Gastrocnemius medialis (tissue), 4 donors: ENCODE measurements around the gene PCGF6. TPM values are rescaled to one million over a fixed set of nuclear protein-coding genes. Genes with fewer than 3 reads are reported as not detected.

Source experiments
- ATAC-seq, 2 donors: fragments of 150-250 bp; one replicate each; pipeline ENCODE4 v1.9.1; 2016
- DNase-seq, 2 donors: peaks; one replicate each; pipeline ENCODE4 v3.0.0-alpha.2; 2019
- H3K27ac ChIP-seq, 4 donors: fragments of 200-600 bp; sonication (generic); 1 replicate in 1 of 4; 2 replicates in 3 of 4; pipeline ENCODE4 v1.5.1; 2016 to 2018; ENCODE audit warnings: mild to moderate bottlenecking in 2 of 4, moderate library complexity in 1 of 4
- H3K27me3 ChIP-seq, 3 donors: fragments of 200-600 bp; sonication (generic) in 2 of 3; 1 replicate in 1 of 3; 2 replicates in 2 of 3; pipeline versions ENCODE4 v1.5.1 to v1.6.0; 2016 to 2019; ENCODE audit warnings: mild to moderate bottlenecking in 1 of 3, moderate library complexity in 1 of 3
- H3K36me3 ChIP-seq, 2 donors: fragments of 200-600 bp; sonication (generic) in 1 of 2; one replicate each; pipeline ENCODE4 v1.5.1; 2017 to 2018
- H3K4me1 ChIP-seq, 2 donors: fragments of 200-600 bp; sonication (generic) in 1 of 2; one replicate each; pipeline ENCODE4 v1.5.1; 2016 to 2017; ENCODE audit warnings: mild to moderate bottlenecking in 2 of 2
- H3K4me3 ChIP-seq, 4 donors: fragments of 200-600 bp; sonication (generic) in 3 of 4; 1 replicate in 1 of 4; 2 replicates in 3 of 4; pipeline ENCODE4 v1.5.1; 2016 to 2019; ENCODE audit warnings: mild to moderate bottlenecking in 2 of 4
- H3K9me3 ChIP-seq, 3 donors: fragments of 200-600 bp; sonication (generic) in 2 of 3; 1 replicate in 1 of 3; 2 replicates in 2 of 3; pipeline ENCODE4 v1.5.1; 2016 to 2019
- CTCF ChIP-seq, 5 experiments: fragments of 450-650 bp in 3 of 5; fragments of 200-600 bp in 2 of 5; sonication (generic) in 2 of 5; IDR thresholded peaks in 4 of 5; conservative IDR thresholded peaks in 1 of 5; 1 replicate in 4 of 5; 2 replicates in 1 of 5; pipeline ENCODE4 v1.5.1; 2016 to 2019; ENCODE audit warnings: antibody characterized with exemption in 5 of 5, mild to moderate bottlenecking in 3 of 5, moderate library complexity in 3 of 5
- POLR2A ChIP-seq, 2 donors: fragments of 450-650 bp; IDR thresholded peaks; one replicate each; pipeline ENCODE4 v1.6.1; 2017; ENCODE audit warnings: antibody characterized with exemption in 2 of 2, mild to moderate bottlenecking in 2 of 2, moderate library complexity in 2 of 2
- in situ Hi-C, 4 donors: fragments of 200-750 bp; cut with MboI; loops; one replicate each; pipeline versions ENCODE4 v1.15.0 to v1.8.0; 2017; ENCODE audit warnings: low sequenced_read_pairs in 4 of 4
- intact Hi-C: fragments of 100-400 bp; cut with DNase I; formaldehyde crosslinking; loops from one replicate; pipeline ENCODE4 v1.15.1; 2023; ENCODE audit warnings: low total_unique reads
- total RNA-seq, 4 donors: library from RNA; depleted of rRNA; stranded (reverse); fragments of >200 nt; gene quantifications; one replicate each; pipeline versions ENCODE4 v1.1.0 to v1.2.3, GENCODE V29; 2016

Gene PCGF6
- total RNA-seq: 10 to 100 TPM in 3 of 4 donors, 1 to 10 TPM in 1; 8.9 to 16.0 (median 12.1) TPM

DNA sequence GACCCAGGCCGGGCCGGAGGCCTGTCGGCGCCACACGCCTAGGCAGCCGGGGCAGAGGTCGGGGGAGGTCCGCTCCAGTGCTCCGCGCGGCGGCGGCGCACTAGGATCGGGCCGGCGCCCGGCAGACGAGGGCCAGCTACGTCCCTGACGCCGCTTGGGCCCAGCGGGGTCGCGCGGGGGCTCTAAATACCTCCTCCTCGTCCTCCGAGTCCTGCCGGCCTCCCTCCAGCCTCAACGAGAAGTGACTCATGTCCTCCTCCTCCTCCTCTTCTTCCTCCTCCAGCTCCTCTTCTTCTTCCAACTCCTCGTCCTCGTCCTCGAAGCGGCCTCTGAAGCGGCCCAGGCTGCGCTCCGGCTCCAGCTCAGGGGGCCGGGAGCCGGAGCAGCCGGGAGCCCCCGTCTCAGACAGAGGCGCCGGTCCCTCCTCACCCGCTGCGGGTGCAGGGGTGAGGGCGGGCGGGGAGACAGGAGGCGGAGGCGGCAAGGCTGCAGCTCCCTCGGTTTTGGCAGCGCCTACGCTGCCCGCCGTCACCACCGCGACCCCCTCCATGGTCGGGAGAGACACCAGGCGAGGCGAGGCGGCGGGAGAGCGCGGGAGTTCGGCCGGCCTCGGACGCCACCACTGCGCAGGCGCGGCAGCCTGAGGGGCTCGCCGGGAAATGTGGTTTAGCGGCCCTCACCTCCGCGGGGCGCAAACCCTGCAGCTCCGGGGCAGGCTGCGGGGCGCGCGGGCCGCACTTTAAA is at the start of gene PCGF6:
Gene PCGF6 (minus strand): TSS at position 624 of the 744 bp plus-strand sequence. CDS start 74 bp downstream, at position 550.
- Histone ChIP-seq H3K4me3 (peak within 1 kb of the TSS; percentile 76 to 98 (median 92)), H3K36me3 (peaks cover 0 to 28% of the 10 kb centered on the region in 2 donors), H3K27ac (peak within 1 kb of the TSS; percentile 79 to 86 (median 82)), H3K27me3 (no peaks in the 10 kb centered on the region), H3K4me1 (peaks cover 10 to 11% of the 10 kb centered on the region in 2 donors), H3K9me3 (no peaks in the 10 kb centered on the region)
- DNase-seq (peak; percentile 32 to 59), ATAC-seq (peak; percentile 89 to 93)
- intact Hi-C loops: loop anchor here (1.0 kb wide), 1 partner anchor 17 kb away; the partner anchor contains the start of gene TAF5
- TF ChIP-seq POLR2A (IDR thresholded peaks at IDR 0.05): no peak
- TF ChIP-seq CTCF (IDR thresholded peaks at IDR 0.05 in 4 of 5, conservative IDR thresholded peaks at IDR 0.05 in 1 of 5): peak in 1 of 5 experiments; percentile 6
- in situ Hi-C loops: no loop called here

GRCh38 chr10:103397191-103397825 is 46.4 kb upstream of the PCGF6 start:
- Histone ChIP-seq H3K9me3 (no peaks in the 10 kb centered on the region), H3K4me3 (peak overlapping the region; percentile 88 to 96 (median 94)), H3K36me3 (peaks cover 0 to 46% of the 10 kb centered on the region in 2 donors), H3K27me3 (no peaks in the 10 kb centered on the region), H3K4me1 (peaks cover 39 to 43% of the 10 kb centered on the region in 2 donors), H3K27ac (peak overlapping the region; percentile 91 to 97 (median 94))
- no peak for ATAC-seq
- no peak for TF ChIP-seq CTCF (IDR thresholded peaks at IDR 0.05 in 4 of 5, conservative IDR thresholded peaks at IDR 0.05 in 1 of 5)
- TF ChIP-seq POLR2A (IDR thresholded peaks at IDR 0.05): no peak
- intact Hi-C loops (loop anchor here (5.0 kb wide), 2 partner anchors 480 to 1810 kb away; partner anchors contain the start of genes CNNM2, DPCD and POLL), in situ Hi-C loops (no loop called here)
- DNase-seq: no peak

DNA sequence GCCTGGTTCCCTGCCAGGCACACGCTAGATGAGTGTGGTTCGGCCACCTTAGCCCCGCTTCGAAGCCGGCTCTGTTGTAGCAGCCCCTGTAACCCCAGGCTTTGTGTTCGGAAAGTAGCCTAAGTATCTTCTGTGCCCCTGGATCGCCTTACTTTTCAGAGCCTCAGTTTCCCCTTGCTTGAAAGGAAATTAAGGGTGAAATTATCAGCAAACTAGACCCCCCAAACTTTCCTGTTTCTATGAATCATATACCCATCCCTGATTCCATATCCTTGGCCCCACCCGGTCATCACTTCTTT is 45.8 kb upstream of the PCGF6 start:
- Histone ChIP-seq H3K27me3 (no peaks in the 10 kb centered on the region), H3K4me3 (peak overlapping the region; percentile 88 to 96 (median 94)), H3K27ac (peak overlapping the region; percentile 91 to 97 (median 94)), H3K36me3 (peaks cover 0 to 46% of the 10 kb centered on the region in 2 donors), H3K4me1 (peaks cover 39 to 43% of the 10 kb centered on the region in 2 donors), H3K9me3 (no peaks in the 10 kb centered on the region)
- peak in 1 of 5 experiments; percentile 1 for TF ChIP-seq CTCF (IDR thresholded peaks at IDR 0.05 in 4 of 5, conservative IDR thresholded peaks at IDR 0.05 in 1 of 5)
- no peak for TF ChIP-seq POLR2A (IDR thresholded peaks at IDR 0.05)
- intact Hi-C loops (loop anchor here (1.0 to 5.0 kb wide), 3 partner anchors 29 to 1809 kb away; partner anchors contain the start of genes CNNM2, DPCD, POLL and TAF5), in situ Hi-C loops (no loop called here)
- ATAC-seq (no peak), DNase-seq (no peak)

DNA sequence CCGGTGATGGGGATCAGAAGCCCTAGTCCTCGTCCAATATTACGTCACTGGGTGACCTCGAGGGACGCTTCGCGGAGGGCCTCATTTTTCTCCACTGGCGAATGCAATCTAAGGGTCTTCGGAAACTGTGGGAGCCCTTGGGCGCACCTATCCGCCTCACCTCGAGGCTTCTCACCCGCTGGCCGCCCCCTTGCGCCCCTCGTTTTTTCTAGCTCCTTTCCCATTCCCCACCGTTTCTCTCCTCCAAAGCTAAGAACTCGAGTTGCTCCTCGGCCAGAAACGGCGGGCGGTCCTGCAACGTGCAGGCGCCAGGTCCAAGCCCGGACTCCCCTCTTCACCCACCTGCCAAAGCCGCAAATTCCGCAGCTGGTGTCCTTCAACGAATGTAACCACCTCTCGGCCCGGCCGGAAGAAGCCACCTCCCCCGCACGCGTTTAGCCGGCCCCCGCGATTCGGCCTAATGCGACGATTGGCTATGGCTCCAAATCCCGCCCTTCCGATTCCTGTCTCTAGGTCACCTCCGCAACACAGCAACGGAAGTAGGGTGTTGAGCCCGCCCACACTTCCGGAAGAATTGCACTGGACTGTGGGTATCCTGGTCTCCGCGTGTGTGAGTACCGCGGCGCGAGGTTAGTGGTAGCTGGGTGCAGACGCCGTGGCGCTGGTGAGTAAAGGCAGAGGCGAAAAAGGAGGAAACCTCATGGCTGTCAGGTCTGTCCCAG is 45.3 kb upstream of the PCGF6 start, which contains the start of the genes ATP5MK and PDCD11:
Gene ATP5MK (minus strand): TSS at position 409 of the 722 bp plus-strand sequence. CDS start 4,018 bp downstream, outside the sequence.
Gene PDCD11 (plus strand): TSS at position 560 of the 722 bp plus-strand sequence. CDS start 1,801 bp downstream, outside the sequence.
- Histone ChIP-seq H3K27me3 (no peaks in the 10 kb centered on the region), H3K9me3 (no peaks in the 10 kb centered on the region), H3K27ac (peak within 1 kb of the TSS; percentile 91 to 97 (median 94)), H3K4me1 (peaks cover 39 to 43% of the 10 kb centered on the region in 2 donors), H3K36me3 (peaks cover 0 to 46% of the 10 kb centered on the region in 2 donors), H3K4me3 (peak within 1 kb of the TSS; percentile 88 to 96 (median 94))
- intact Hi-C loops: loop anchor here (1.0 to 5.0 kb wide), 3 partner anchors 29 to 1809 kb away; partner anchors contain the start of genes CNNM2, DPCD, POLL and TAF5
- peak; percentile 96 to 98 for DNase-seq
- in situ Hi-C loops: no loop called here
- peak; percentile 99 to 100 for ATAC-seq
- peak in 2 of 5 experiments; percentile 12 to 22 for TF ChIP-seq CTCF (IDR thresholded peaks at IDR 0.05 in 4 of 5, conservative IDR thresholded peaks at IDR 0.05 in 1 of 5)
- TF ChIP-seq POLR2A (IDR thresholded peaks at IDR 0.05): peak; percentile 65 to 78
